ENCODE measurements around the gene RASSF5. TPM values are rescaled to one million over a fixed set of nuclear protein-coding genes. Genes with fewer than 3 reads are reported as not detected.

Gene RASSF5
- total and polyA plus RNA-seq, 2 donors from 2014 or later, result 2.4 to 18.8 TPM

DNA sequence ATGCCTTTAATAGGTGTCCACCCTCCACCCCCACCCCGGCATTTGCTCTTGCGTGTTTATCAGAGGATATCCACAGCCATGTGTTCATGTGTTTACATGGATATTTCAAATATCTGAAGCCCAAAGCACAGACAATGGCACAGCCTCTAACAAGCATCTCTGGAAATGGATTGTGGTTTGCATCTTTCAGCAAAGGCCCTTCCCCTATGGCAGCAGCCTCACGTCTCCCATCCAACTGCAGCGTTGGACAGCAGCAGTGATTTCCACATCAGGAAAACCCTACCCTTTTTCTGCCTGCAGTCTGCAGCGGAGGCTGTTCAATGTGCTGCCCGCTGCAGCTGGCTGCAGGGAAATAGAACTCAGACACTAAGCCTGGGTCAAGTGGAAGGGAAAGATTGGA is 1.6 kb downstream of the RASSF5 start:
- TF ChIP-seq, protein P1, sequence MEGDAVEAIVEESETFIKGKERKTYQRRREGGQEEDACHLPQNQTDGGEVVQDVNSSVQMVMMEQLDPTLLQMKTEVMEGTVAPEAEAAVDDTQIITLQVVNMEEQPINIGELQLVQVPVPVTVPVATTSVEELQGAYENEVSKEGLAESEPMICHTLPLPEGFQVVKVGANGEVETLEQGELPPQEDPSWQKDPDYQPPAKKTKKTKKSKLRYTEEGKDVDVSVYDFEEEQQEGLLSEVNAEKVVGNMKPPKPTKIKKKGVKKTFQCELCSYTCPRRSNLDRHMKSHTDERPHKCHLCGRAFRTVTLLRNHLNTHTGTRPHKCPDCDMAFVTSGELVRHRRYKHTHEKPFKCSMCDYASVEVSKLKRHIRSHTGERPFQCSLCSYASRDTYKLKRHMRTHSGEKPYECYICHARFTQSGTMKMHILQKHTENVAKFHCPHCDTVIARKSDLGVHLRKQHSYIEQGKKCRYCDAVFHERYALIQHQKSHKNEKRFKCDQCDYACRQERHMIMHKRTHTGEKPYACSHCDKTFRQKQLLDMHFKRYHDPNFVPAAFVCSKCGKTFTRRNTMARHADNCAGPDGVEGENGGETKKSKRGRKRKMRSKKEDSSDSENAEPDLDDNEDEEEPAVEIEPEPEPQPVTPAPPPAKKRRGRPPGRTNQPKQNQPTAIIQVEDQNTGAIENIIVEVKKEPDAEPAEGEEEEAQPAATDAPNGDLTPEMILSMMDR (IDR thresholded peaks at IDR 0.05; ENCODE audit: borderline replicate concordance, extremely low read depth, insufficient read depth), result no peak
- peaks cover 7% of the 10 kb centered on the region for H3K27me3 ChIP-seq (ENCODE audit: control insufficient read depth, insufficient read depth, low read length)
- H3K27ac ChIP-seq (ENCODE audit: low read depth in 2 of 2, low read length in 2 of 2), result no peak overlapping the region
- DNase-seq, result peak in 1 of 5 donors; percentile 36
- peaks cover 0 to 13% (median 0%) of the 10 kb centered on the region in 3 donors for H3K4me1 ChIP-seq (ENCODE audit: control insufficient read depth in 2 of 3, insufficient read depth in 2 of 3, low read depth in 1 of 3, low read length in 3 of 3)
- H3K4me3 ChIP-seq (ENCODE audit: low read length in 3 of 3), result peak overlapping the region in 1 of 3 donors; percentile 65
- intact Hi-C loops (cut with DNase I), result no loop called here
- H3K9ac ChIP-seq (ENCODE audit: low read length in 3 of 3), result no peak overlapping the region
- no peaks in the 10 kb centered on the region for H3K36me3 ChIP-seq (ENCODE audit: control insufficient read depth in 2 of 3, insufficient read depth in 3 of 3, low read length in 3 of 3)
- H3K9me3 ChIP-seq (ENCODE audit: control insufficient read depth in 2 of 3, insufficient read depth in 1 of 3, low read length in 3 of 3), result no peaks in the 10 kb centered on the region
- FAIRE-seq, result no peak

DNA sequence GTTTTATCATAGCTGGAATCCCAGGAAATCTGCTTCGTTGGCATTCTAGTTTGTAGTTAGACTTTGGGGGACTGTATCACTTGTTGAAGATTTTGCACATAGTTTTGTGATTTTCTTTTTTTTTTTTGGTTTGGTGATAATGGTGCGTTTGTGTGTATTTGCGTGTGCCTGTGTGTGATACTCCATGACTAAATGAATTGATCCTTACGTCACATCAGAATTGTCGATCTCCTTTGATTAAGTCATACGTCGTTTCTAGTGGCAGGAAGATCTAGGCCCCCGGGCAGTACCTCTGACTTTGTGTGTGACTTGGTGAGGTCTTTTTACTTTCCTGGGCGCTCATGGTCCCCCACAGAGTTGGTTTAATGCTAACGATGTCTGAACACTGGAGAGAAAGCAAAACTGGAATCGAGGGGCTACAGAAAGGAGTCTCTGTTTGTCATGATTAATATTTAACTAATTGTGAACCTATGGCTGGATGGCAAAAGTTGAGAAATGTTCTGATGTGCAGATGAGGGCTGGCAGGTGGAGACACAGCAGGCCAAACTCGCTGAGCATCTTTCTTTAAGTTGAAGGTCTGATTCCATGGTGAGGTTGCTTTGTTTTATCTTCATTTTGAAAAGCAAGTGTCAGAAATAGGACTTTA is 2.4 kb downstream of the RASSF5 start:
- TF ChIP-seq, protein P1 (IDR thresholded peaks at IDR 0.05; ENCODE audit: borderline replicate concordance, extremely low read depth, insufficient read depth), result no peak
- intact Hi-C loops (cut with DNase I), result no loop called here
- Histone ChIP-seq H3K27me3 (ENCODE audit: control insufficient read depth, insufficient read depth, low read length) (peaks cover 7% of the 10 kb centered on the region), H3K9ac (ENCODE audit: low read length in 3 of 3) (no peak overlapping the region), H3K27ac (ENCODE audit: low read depth in 2 of 2, low read length in 2 of 2) (no peak overlapping the region), H3K4me1 (ENCODE audit: control insufficient read depth in 2 of 3, insufficient read depth in 2 of 3, low read depth in 1 of 3, low read length in 3 of 3) (peaks cover 0 to 9% (median 0%) of the 10 kb centered on the region in 3 donors), H3K9me3 (ENCODE audit: control insufficient read depth in 2 of 3, insufficient read depth in 1 of 3, low read length in 3 of 3) (no peaks in the 10 kb centered on the region), H3K4me3 (ENCODE audit: low read length in 3 of 3) (no peak overlapping the region), H3K36me3 (ENCODE audit: control insufficient read depth in 2 of 3, insufficient read depth in 3 of 3, low read length in 3 of 3) (no peaks in the 10 kb centered on the region)
- DNase-seq (no peak), FAIRE-seq (no peak)

DNA sequence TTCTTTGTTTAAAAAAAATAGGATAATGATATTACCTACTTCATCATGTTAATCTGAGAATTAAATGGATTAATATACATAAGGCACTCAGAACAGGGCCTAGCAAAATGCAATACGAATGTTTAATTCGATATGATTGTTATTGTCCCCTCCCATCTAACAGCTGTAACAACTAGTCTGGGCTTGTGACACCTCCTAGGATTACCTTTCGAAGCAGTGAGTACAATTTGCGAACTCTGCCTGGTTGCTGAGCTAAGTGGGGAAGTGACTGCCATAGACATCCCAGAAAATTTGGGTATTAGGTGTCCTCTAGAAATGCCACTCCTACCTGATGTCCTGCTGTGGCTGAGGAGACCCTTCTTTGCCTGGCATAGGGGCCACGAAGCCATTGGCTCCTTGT is 3.0 kb downstream of the RASSF5 start:
- H3K4me1 ChIP-seq (ENCODE audit: control insufficient read depth in 2 of 3, insufficient read depth in 2 of 3, low read depth in 1 of 3, low read length in 3 of 3), result peaks cover 0 to 8% (median 0%) of the 10 kb centered on the region in 3 donors

More for the DNA sequence above, 3.0 kb downstream of the RASSF5 start:
- Histone ChIP-seq H3K9me3 (ENCODE audit: control insufficient read depth in 2 of 3, insufficient read depth in 1 of 3, low read length in 3 of 3) (no peaks in the 10 kb centered on the region), H3K9ac (ENCODE audit: low read length in 3 of 3) (no peak overlapping the region), H3K27ac (ENCODE audit: low read depth in 2 of 2, low read length in 2 of 2) (no peak overlapping the region), H3K27me3 (ENCODE audit: control insufficient read depth, insufficient read depth, low read length) (peaks cover 7% of the 10 kb centered on the region), H3K36me3 (ENCODE audit: control insufficient read depth in 2 of 3, insufficient read depth in 3 of 3, low read length in 3 of 3) (no peaks in the 10 kb centered on the region), H3K4me3 (ENCODE audit: low read length in 3 of 3) (no peak overlapping the region)
- no peak for DNase-seq
- intact Hi-C loops (cut with DNase I), result no loop called here
- TF ChIP-seq, protein P1 (IDR thresholded peaks at IDR 0.05; ENCODE audit: borderline replicate concordance, extremely low read depth, insufficient read depth), result no peak
- FAIRE-seq, result no peak

Measured in kidney (tissue), 14 donors.